NCI-H2081 treated with DMSO at 0.1 percent for 48 hours (cell line): ENCODE measurements around the gene UPK3A.

Experiments used
- DNase-seq: peaks from one replicate; lab custom pipeline; 2025; lab: John Stamatoyannopoulos, UW

The UPK3A gene

GRCh38 chr22:45284705-45285262 lies at the start of gene UPK3A:
Gene UPK3A (plus strand): TSS chr22:45284949. CDS start chr22:45285014, 65 bp downstream.
- no peak for DNase-seq

GRCh38 chr22:45235101-45235777 lies 49.5 kb upstream of the UPK3A start:
- DNase-seq, result no peak

- no peak for DNase-seq
These were observed 48.9 kb upstream of the UPK3A start for GRCh38 chr22:45235851-45236342.

- DNase-seq, result no peak
These were observed 47.4 kb upstream of the UPK3A start for GRCh38 chr22:45237065-45237990.

GRCh38 chr22:45238076-45238956 lies 46.4 kb upstream of the UPK3A start:
- no peak for DNase-seq

- DNase-seq, result no peak
These were observed 45.6 kb upstream of the UPK3A start for GRCh38 chr22:45238957-45239680.

- no peak for DNase-seq
These were observed 45.1 kb upstream of the UPK3A start for GRCh38 chr22:45239681-45240051.

GRCh38 chr22:45240104-45240809 lies 44.5 kb upstream of the UPK3A start:
- DNase-seq, result no peak

GRCh38 chr22:45240810-45241631 lies 43.7 kb upstream of the UPK3A start, which contains the start of gene KIAA0930:
Gene KIAA0930 (minus strand): TSS chr22:45240894. CDS start chr22:45240703, 191 bp downstream.
- no peak for DNase-seq

- DNase-seq, result peak; percentile 73
These were observed 42.0 kb upstream of the UPK3A start for GRCh38 chr22:45242778-45243191.

GRCh38 chr22:45244916-45245315 lies 39.8 kb upstream of the UPK3A start:
- DNase-seq, result no peak

GRCh38 chr22:45246060-45246985 lies 38.4 kb upstream of the UPK3A start:
- DNase-seq, result no peak

GRCh38 chr22:45248832-45249561 lies 35.8 kb upstream of the UPK3A start:
- no peak for DNase-seq

- no peak for DNase-seq
These were observed 32.9 kb upstream of the UPK3A start for GRCh38 chr22:45251825-45252224.

GRCh38 chr22:45253039-45253641 lies 31.6 kb upstream of the UPK3A start:
- no peak for DNase-seq

GRCh38 chr22:45254388-45254787 lies 30.4 kb upstream of the UPK3A start:
- DNase-seq, result no peak

- DNase-seq, result no peak
These were observed 29.9 kb upstream of the UPK3A start for GRCh38 chr22:45254789-45255278.
